SU-DHL-6 (cell line): Measurements from ENCODE around the gene C1QL4.

ENCODE experiments used
- H2AFZ ChIP-seq: fragments of 200-600 bp; sonication (generic); 2 replicates; pipeline ENCODE4 v1.6.1; 2014; ENCODE audit warnings: low read depth, mild to moderate bottlenecking, moderate library complexity, mixed read lengths, antibody characterized with exemption, low read length; ENCODE audit not compliant: severe bottlenecking
- H3F3A ChIP-seq: fragments of 200-600 bp; shearing (Covaris generic); 2 replicates; pipeline ENCODE4 v1.6.0; 2016; ENCODE audit warnings: antibody characterized with exemption, mild to moderate bottlenecking; ENCODE audit not compliant: insufficient read depth
- H3K27ac ChIP-seq: fragments of 200-600 bp; sonication (generic); 2 replicates; pipeline ENCODE4 v1.5.1; 2016; ENCODE audit warnings: low read depth, mild to moderate bottlenecking, low read length, moderate library complexity, mixed read lengths
- H3K27me3 ChIP-seq: fragments of 200-600 bp; sonication (generic), shearing (Covaris generic); 2 replicates; pipeline ENCODE4 v1.6.0; 2014; ENCODE audit warnings: mild to moderate bottlenecking, low read length
- H3K36me3 ChIP-seq: fragments of 200-600 bp; sonication (generic); 2 replicates; pipeline ENCODE4 v1.6.1; 2014; ENCODE audit warnings: mild to moderate bottlenecking, low read length, mixed read lengths
- H3K4me2 ChIP-seq: fragments of 300-600, 200-600 bp; shearing (Covaris generic), sonication (generic); 2 replicates; pipeline ENCODE4 v1.6.0; 2014; ENCODE audit warnings: low read length, low read depth, mild to moderate bottlenecking; ENCODE audit not compliant: poor library complexity, severe bottlenecking
- H3K4me3 ChIP-seq: fragments of 200-600 bp; sonication (generic); 2 replicates; pipeline ENCODE4 v1.5.1; 2014; ENCODE audit warnings: antibody characterized with exemption, low read length, mild to moderate bottlenecking, mixed read lengths; ENCODE audit not compliant: insufficient read depth, poor library complexity, severe bottlenecking
- H3K79me2 ChIP-seq: fragments of 200-600 bp; sonication (generic); 2 replicates; pipeline ENCODE4 v1.6.1; 2014; ENCODE audit warnings: mild to moderate bottlenecking, low read length, moderate library complexity; ENCODE audit not compliant: insufficient read depth
- H3K9ac ChIP-seq: fragments of 200-600 bp; sonication (generic); 2 replicates; pipeline ENCODE4 v1.7.0; 2014; ENCODE audit warnings: mild to moderate bottlenecking, low read length
- H3K9me2 ChIP-seq: fragments of 200-600 bp; sonication (generic); replicated peaks from 2 replicates; pipeline ENCODE4 v1.6.1; 2014; ENCODE audit warnings: low read length; ENCODE audit not compliant: insufficient read depth
- H3K9me3 ChIP-seq: fragments of 200-600 bp; sonication (generic); 2 replicates; pipeline ENCODE4 v1.6.1; 2014; ENCODE audit warnings: low read length, mixed read lengths; ENCODE audit not compliant: insufficient read depth
- H4K20me1 ChIP-seq: fragments of 200-600 bp; sonication (generic); 2 replicates; pipeline ENCODE4 v1.6.1; 2014; ENCODE audit warnings: low read depth, mild to moderate bottlenecking, antibody characterized with exemption, low read length, moderate library complexity, mixed read lengths
- CTCF ChIP-seq: fragments of 200-600 bp; sonication (generic); IDR thresholded peaks from one replicate; pipeline ENCODE4 v1.5.1; 2017; ENCODE audit warnings: antibody characterized with exemption, mild to moderate bottlenecking, low read length, moderate library complexity; ENCODE audit not compliant: insufficient read depth, poor library complexity, severe bottlenecking
- EZH2phosphoT487 ChIP-seq: fragments of 200-600 bp; sonication (generic), shearing (Covaris generic); conservative IDR thresholded peaks from 2 replicates; pipeline ENCODE4 v1.6.1; 2018; ENCODE audit warnings: mild to moderate bottlenecking, antibody characterized with exemption, low read length, moderate library complexity, mixed read lengths

C1QL4 gene

DNA sequence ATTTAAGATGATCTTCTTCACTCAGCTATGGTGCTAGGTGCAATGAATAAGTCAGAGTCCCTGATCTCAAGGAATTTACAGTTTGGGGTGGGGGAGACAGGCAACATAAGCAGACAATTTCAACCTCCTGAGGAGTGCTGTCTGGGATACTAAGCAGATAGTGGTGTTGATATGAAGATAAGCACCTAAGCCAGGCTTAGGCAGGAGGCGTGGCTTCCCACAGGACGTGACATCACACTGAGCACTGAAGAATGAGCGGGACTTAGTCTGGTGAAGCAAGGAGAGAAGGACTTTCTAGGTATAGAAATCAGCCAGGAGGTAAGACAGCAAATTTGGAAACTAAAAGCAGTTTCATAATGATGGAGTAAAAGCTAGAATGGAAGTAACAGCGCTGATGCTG, 35.2 kb downstream of the C1QL4 start:
- no peak overlapping the region for H3K4me2 ChIP-seq
- no peaks in the 10 kb centered on the region for H4K20me1 ChIP-seq
- no peaks in the 10 kb centered on the region for H3K9me3 ChIP-seq
- H3K27me3 ChIP-seq: no peaks in the 10 kb centered on the region
- no peak overlapping the region for H3K27ac ChIP-seq
- H3K79me2 ChIP-seq: no peaks in the 10 kb centered on the region
- TF ChIP-seq EZH2phosphoT487 (no peak), CTCF (no peak)
- no peak overlapping the region for H3K9ac ChIP-seq
- H2AFZ ChIP-seq: peak overlapping the region; percentile 88
- no peaks in the 10 kb centered on the region for H3F3A ChIP-seq
- no peaks in the 10 kb centered on the region for H3K9me2 ChIP-seq
- no peaks in the 10 kb centered on the region for H3K36me3 ChIP-seq
- H3K4me3 ChIP-seq: no peak overlapping the region

GRCh38 chr12:49298160-49298559, 38.8 kb downstream of the C1QL4 start:
- Histone ChIP-seq H3K36me3 (no peaks in the 10 kb centered on the region), H2AFZ (no peak overlapping the region), H3K27me3 (no peaks in the 10 kb centered on the region), H3K27ac (no peak overlapping the region), H3K4me3 (no peak overlapping the region), H3K9ac (no peak overlapping the region), H3K9me3 (no peaks in the 10 kb centered on the region), H3K4me2 (no peak overlapping the region), H3F3A (no peaks in the 10 kb centered on the region), H3K79me2 (no peaks in the 10 kb centered on the region), H3K9me2 (no peaks in the 10 kb centered on the region), H4K20me1 (no peaks in the 10 kb centered on the region)
- no peak for TF ChIP-seq EZH2phosphoT487

- no peaks in the 10 kb centered on the region for H3F3A ChIP-seq
- H3K9me3 ChIP-seq: no peaks in the 10 kb centered on the region
- TF ChIP-seq EZH2phosphoT487 (no peak), CTCF (no peak)
- peak overlapping the region; percentile 68 for H3K4me2 ChIP-seq
- H4K20me1 ChIP-seq: no peaks in the 10 kb centered on the region
- no peak overlapping the region for H2AFZ ChIP-seq
- H3K9me2 ChIP-seq: no peaks in the 10 kb centered on the region
- no peak overlapping the region for H3K9ac ChIP-seq
- no peak overlapping the region for H3K27ac ChIP-seq
- H3K79me2 ChIP-seq: no peaks in the 10 kb centered on the region
- H3K27me3 ChIP-seq: no peaks in the 10 kb centered on the region
- no peak overlapping the region for H3K4me3 ChIP-seq
- H3K36me3 ChIP-seq: no peaks in the 10 kb centered on the region
These were observed 39.3 kb downstream of the C1QL4 start for GRCh38 chr12:49297695-49298060.

- Histone ChIP-seq H3K9ac (peak overlapping the region; percentile 37), H3K9me2 (no peaks in the 10 kb centered on the region), H3K27me3 (no peaks in the 10 kb centered on the region), H3K4me2 (peak overlapping the region; percentile 68), H3K9me3 (no peaks in the 10 kb centered on the region), H3K27ac (no peak overlapping the region), H3K4me3 (peak overlapping the region; percentile 49), H3K79me2 (no peaks in the 10 kb centered on the region), H4K20me1 (no peaks in the 10 kb centered on the region), H3K36me3 (no peaks in the 10 kb centered on the region), H3F3A (no peaks in the 10 kb centered on the region), H2AFZ (peak overlapping the region; percentile 71)
- TF ChIP-seq EZH2phosphoT487: no peak
- peak; percentile 34 for TF ChIP-seq CTCF
These were observed 39.9 kb downstream of the C1QL4 start for GRCh38 chr12:49296836-49297694.
